GM18507 (cell line): ENCODE data around the gene PARP15.

Source experiments
- DNase-seq: peaks from one replicate; pipeline ENCODE4 v3.0.0; 2011; ENCODE audit warnings: low read depth; ENCODE audit not compliant: insufficient read length; ENCODE audit errors: extremely low spot score
- FAIRE-seq: peaks from 2 replicates; lab custom pipeline; 2011; peaks lifted over from hg19 to GRCh38; lab: Jason Lieb, UNC

The PARP15 gene

GRCh38 chr3:122577409-122578031 is at the start of gene PARP15:
TSS of gene PARP15 (plus strand) at chr3:122577650. CDS start at chr3:122577668, 18 bp downstream.
- DNase-seq (no peak), FAIRE-seq (peak; percentile 88)

GRCh38 chr3:122530164-122530563 is 47.3 kb upstream of the PARP15 start:
- DNase-seq (no peak), FAIRE-seq (no peak)

GRCh38 chr3:122533480-122533879 is 44.0 kb upstream of the PARP15 start:
- FAIRE-seq (no peak), DNase-seq (no peak)

DNA sequence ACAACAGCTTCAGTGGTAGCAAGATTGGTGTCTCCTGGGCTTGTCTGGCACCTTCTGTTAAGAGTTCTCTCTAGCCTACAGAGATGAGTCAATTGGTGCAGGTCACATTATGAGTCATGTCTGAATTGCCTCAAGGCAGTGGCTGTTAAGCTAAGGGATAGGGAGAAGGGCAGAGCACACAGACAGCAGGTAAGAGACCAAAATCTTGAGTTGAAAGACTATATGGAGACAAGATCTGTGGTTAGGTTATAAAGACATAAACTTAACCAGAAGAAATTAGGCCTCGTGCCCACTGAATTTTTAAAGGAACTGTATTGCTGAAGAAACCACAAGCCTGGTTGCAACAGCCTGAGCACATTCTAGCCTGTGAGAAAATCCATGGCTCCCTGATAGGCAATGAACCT is 43.5 kb upstream of the PARP15 start:
- peak; percentile 95 for FAIRE-seq
- peak; percentile 58 for DNase-seq

- DNase-seq (no peak), FAIRE-seq (no peak)
Observed at GRCh38 chr3:122535964-122536631, 41.4 kb upstream of the PARP15 start.

DNA sequence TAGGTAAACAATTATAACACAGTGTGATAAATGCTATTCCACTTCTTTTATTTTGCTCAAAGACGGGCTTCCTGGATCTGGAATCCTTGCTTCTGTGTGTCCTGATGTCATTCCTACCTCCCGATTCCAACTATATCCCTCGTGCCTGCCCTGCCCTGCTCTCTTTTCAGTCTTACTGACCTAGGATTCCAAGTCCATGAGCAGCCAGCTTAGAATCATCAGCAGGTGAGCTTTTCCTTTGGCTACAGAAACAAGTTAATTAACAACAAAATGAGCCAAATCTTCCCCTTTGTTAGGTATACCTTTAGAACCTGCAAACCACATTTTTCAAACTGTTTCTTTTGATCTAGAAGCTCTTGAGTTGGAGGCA is 40.8 kb upstream of the PARP15 start:
- FAIRE-seq, result no peak
- DNase-seq, result no peak

GRCh38 chr3:122538956-122539490 is 38.4 kb upstream of the PARP15 start:
- FAIRE-seq (no peak), DNase-seq (no peak)

- no peak for DNase-seq
- no peak for FAIRE-seq
Observed at GRCh38 chr3:122546151-122546550, 31.3 kb upstream of the PARP15 start.

GRCh38 chr3:122548076-122548475 is 29.4 kb upstream of the PARP15 start:
- FAIRE-seq (no peak), DNase-seq (no peak)

DNA sequence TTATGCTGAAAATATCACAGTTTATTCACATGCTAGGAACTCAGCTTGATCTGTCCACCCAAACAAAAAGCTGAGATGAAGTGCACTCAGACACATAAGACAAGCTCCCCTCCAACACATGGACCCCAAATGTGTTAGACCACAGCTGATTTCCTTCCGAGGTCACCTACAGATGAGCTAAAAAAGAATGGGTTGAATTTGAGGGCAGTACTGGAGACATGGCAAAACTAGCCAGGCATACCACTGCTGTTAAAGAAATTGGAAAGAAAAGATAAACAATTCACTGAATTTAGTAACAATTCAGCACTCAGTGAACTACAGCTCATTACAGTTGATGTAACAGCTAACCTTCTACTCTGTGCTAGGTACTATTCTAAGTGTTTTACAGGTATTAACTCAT is 28.8 kb upstream of the PARP15 start:
- FAIRE-seq, result no peak
- no peak for DNase-seq

- DNase-seq (no peak), FAIRE-seq (no peak)
Observed at GRCh38 chr3:122553171-122553570, 24.3 kb upstream of the PARP15 start.

- FAIRE-seq (no peak), DNase-seq (no peak)
Observed at GRCh38 chr3:122555275-122556071, 22.0 kb upstream of the PARP15 start.

GRCh38 chr3:122557356-122557755 is 20.1 kb upstream of the PARP15 start:
- FAIRE-seq (no peak), DNase-seq (no peak)

GRCh38 chr3:122558605-122559004 is 18.8 kb upstream of the PARP15 start:
- DNase-seq (no peak), FAIRE-seq (no peak)

DNA sequence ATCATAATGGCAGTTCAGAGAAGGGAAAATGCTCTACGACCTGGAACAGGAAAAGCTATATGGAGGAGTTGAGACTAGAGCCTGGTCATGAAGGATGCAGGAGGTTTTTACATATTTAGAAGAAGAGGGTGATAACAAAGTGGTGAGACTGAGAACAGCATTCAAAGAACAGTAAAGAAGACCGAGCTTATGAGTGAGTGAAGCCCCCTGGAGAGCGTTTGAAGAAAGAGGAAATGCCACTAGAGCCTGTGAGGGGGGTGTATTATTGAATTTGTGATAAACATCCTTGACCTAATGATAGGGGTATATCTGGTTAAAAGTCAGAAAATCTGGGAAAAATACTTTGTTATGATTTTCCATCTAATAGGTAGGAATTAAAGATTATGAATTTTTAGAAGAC is 17.5 kb upstream of the PARP15 start:
- FAIRE-seq (no peak), DNase-seq (no peak)

- FAIRE-seq, result peak; percentile 92
- peak; percentile 38 for DNase-seq
Observed at GRCh38 chr3:122560680-122561079, 16.8 kb upstream of the PARP15 start.

DNA sequence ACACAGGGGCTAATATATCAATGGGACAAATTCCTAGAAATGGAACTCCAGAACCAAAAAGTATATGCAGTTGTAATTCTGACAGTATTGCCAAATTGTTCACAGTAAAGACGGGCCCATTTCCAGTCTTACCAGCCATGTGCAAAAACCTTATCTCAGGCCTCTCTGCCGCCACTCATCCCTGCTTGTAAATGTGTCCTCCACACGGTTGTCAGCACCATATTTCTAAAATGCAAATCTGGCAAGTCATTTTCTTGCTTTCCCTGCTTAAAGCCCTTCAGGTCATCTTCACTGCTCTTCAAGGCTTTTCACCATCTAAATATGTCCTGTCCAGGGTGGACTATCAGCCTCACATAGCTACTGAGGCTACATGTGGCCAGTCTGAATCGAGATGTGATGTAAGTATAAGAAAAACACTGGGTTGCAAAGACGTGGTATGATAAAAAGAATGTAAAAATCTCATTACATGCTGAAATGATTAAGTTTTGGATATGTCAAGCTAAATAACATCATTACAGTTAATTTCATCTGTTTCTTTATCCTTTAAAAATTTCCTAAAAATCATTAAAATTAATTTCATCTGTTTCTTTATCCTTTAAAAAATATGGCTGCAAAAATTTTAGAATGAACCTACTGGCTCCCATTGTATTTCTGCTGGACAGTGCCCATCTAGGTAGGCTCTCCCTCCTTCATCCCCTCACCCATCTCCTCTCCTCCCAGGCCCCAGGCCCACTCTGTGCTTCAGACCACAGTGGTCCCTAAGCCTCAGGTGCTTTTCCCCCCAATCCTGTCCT is 14.3 kb upstream of the PARP15 start:
- FAIRE-seq (peak; percentile 15), DNase-seq (no peak)

DNA sequence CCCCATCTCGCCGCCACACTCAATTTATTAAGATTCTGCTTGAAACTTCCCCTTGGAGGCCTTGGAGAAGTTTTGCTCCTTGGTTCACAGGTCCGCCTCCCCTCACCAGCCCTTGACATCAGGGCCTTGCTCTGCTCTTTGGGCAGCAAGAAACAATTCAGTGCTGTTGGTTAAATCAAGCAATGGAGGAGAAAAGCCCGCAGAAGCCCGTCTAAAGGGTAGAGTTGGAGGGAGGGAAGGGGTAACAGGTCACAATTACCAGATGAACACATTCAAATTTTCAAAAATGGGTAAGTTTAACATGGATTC is 13.8 kb upstream of the PARP15 start:
- no peak for DNase-seq
- no peak for FAIRE-seq

GRCh38 chr3:122564155-122564912 is 13.1 kb upstream of the PARP15 start, which contains the start of the genes DTX3L and PARP9:
TSS of gene DTX3L (plus strand) at chr3:122564338. CDS start at chr3:122564427, 89 bp downstream.
TSS of gene PARP9 (minus strand) at chr3:122564300. CDS start at chr3:122559620, 4,680 bp downstream.
- FAIRE-seq, result peak; percentile 71
- DNase-seq, result peak; percentile 64
